Measurements from ENCODE around the gene RAB40C. TPM values are rescaled to one million over a fixed set of nuclear protein-coding genes. Genes with fewer than 3 reads are reported as not detected.

Gene RAB40C
- total RNA-seq, 1 experiment from 2014 or later = 22.5 TPM

DNA sequence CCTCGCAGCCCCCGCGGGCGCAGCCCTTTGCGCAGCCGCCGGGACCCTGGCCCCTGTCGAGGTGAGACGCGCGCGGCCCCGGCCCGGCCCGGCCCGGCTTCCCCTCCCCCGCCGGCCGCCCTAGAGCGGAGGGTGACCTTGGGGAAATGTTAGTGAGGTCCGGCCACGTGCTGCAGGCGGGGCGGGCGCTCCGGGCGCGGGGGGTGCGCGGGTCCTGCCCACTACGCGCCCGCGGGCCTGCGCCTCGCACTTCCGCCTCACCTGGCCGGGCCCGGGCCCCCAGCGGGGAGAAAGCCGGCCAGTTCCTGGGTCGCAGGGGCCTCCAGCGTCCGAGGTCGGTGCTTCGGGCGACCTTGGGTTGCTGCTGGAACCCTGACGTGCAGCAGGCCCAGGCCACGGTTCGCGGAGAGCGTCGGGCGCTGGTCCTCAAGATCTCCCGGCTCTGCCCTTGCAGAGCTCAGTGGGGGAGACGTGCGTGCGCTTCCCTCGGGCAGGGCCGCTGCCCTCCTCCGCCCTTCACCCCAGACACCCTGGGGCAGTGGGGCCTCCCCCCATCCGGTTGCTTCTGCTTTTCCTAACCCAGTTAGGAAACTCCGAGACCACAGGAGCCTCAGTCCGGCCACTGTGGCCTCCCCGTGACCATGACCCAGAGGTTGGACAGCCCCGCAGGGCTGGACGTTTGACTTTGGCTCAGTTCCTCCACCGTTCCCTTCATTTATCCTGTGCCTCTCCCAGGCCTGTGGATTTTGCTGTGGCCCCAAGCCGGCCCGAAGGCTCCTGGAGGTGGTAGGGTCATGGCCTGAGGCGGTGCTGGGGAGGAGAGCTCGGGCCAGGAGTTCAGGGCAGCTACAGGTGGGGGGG, 52.6 kb downstream of the RAB40C start:
- no peaks in the 10 kb centered on the region for H3K27me3 Mint-ChIP-seq (ENCODE audit: low read depth)
- no peaks in the 10 kb centered on the region for H3K9me3 Mint-ChIP-seq
- POLR2A ChIA-PET = no interaction called here
- TF ChIP-seq, protein P1, sequence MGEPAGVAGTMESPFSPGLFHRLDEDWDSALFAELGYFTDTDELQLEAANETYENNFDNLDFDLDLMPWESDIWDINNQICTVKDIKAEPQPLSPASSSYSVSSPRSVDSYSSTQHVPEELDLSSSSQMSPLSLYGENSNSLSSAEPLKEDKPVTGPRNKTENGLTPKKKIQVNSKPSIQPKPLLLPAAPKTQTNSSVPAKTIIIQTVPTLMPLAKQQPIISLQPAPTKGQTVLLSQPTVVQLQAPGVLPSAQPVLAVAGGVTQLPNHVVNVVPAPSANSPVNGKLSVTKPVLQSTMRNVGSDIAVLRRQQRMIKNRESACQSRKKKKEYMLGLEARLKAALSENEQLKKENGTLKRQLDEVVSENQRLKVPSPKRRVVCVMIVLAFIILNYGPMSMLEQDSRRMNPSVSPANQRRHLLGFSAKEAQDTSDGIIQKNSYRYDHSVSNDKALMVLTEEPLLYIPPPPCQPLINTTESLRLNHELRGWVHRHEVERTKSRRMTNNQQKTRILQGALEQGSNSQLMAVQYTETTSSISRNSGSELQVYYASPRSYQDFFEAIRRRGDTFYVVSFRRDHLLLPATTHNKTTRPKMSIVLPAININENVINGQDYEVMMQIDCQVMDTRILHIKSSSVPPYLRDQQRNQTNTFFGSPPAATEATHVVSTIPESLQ (CRISPR knock-in tag; IDR thresholded peaks at IDR 0.05) = no peak
- TF ChIP-seq GABPB1 (CRISPR knock-in tag; IDR thresholded peaks at IDR 0.05) (peak; percentile 9; the same call in 1 of the 2 replicates), CREB1 (CRISPR knock-in tag; IDR thresholded peaks at IDR 0.05) (no peak), NR3C1 (CRISPR knock-in tag; conservative IDR thresholded peaks at IDR 0.05; ENCODE audit: low read depth) (0 out of 2 replicates have a peak, but pooled peaks have one; percentile 47), ETV6 (CRISPR knock-in tag; IDR thresholded peaks at IDR 0.05) (0 out of 2 replicates have a peak, but pooled peaks have one; percentile 7), ZNF263 (CRISPR knock-in tag; IDR thresholded peaks at IDR 0.05; ENCODE audit: low read depth) (peak; percentile 9; the same call in 1 of the 2 replicates), RORB (CRISPR knock-in tag; IDR thresholded peaks at IDR 0.05) (no peak), CBFB (CRISPR knock-in tag; IDR thresholded peaks at IDR 0.05; ENCODE audit: low read depth) (no peak), ZNF317 (CRISPR knock-in tag; IDR thresholded peaks at IDR 0.05; ENCODE audit: borderline replicate concordance, low read depth) (0 out of 2 replicates have a peak, but pooled peaks have one; percentile 12), FOXP1 (CRISPR knock-in tag; IDR thresholded peaks at IDR 0.05; ENCODE audit: borderline replicate concordance) (peak; percentile 65; the same call in 1 of the 2 replicates), CREM (CRISPR knock-in tag; IDR thresholded peaks at IDR 0.05) (no peak; the same call in 1 of the 2 replicates), TEAD4 (CRISPR knock-in tag; IDR thresholded peaks at IDR 0.05) (no peak), TEAD1 (CRISPR knock-in tag; IDR thresholded peaks at IDR 0.05) (no peak), ESRRA (CRISPR knock-in tag; IDR thresholded peaks at IDR 0.05; ENCODE audit: borderline replicate concordance) (peak; percentile 76; the same call in 1 of the 2 replicates)
- TF ChIP-seq, protein P2, sequence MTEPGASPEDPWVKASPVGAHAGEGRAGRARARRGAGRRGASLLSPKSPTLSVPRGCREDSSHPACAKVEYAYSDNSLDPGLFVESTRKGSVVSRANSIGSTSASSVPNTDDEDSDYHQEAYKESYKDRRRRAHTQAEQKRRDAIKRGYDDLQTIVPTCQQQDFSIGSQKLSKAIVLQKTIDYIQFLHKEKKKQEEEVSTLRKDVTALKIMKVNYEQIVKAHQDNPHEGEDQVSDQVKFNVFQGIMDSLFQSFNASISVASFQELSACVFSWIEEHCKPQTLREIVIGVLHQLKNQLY (CRISPR knock-in tag; IDR thresholded peaks at IDR 0.05) = 0 out of 2 replicates have a peak, but pooled peaks have one; percentile 18
- TF ChIP-seq, protein P3, sequence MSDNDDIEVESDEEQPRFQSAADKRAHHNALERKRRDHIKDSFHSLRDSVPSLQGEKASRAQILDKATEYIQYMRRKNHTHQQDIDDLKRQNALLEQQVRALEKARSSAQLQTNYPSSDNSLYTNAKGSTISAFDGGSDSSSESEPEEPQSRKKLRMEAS (CRISPR knock-in tag; IDR thresholded peaks at IDR 0.05) = peak; percentile 36; the same call in 1 of the 2 replicates
- TF ChIP-seq, protein P4, sequence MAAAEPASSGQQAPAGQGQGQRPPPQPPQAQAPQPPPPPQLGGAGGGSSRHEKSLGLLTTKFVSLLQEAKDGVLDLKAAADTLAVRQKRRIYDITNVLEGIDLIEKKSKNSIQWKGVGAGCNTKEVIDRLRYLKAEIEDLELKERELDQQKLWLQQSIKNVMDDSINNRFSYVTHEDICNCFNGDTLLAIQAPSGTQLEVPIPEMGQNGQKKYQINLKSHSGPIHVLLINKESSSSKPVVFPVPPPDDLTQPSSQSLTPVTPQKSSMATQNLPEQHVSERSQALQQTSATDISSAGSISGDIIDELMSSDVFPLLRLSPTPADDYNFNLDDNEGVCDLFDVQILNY (CRISPR knock-in tag; IDR thresholded peaks at IDR 0.05) = 0 out of 2 replicates have a peak, but pooled peaks have one; percentile 19
- TF ChIP-seq, protein P5, sequence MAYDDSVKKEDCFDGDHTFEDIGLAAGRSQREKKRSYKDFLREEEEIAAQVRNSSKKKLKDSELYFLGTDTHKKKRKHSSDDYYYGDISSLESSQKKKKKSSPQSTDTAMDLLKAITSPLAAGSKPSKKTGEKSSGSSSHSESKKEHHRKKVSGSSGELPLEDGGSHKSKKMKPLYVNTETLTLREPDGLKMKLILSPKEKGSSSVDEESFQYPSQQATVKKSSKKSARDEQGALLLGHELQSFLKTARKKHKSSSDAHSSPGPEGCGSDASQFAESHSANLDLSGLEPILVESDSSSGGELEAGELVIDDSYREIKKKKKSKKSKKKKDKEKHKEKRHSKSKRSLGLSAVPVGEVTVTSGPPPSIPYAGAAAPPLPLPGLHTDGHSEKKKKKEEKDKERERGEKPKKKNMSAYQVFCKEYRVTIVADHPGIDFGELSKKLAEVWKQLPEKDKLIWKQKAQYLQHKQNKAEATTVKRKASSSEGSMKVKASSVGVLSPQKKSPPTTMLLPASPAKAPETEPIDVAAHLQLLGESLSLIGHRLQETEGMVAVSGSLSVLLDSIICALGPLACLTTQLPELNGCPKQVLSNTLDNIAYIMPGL (CRISPR knock-in tag; IDR thresholded peaks at IDR 0.05) = peak; percentile 34
- TF ChIP-seq, protein P6, sequence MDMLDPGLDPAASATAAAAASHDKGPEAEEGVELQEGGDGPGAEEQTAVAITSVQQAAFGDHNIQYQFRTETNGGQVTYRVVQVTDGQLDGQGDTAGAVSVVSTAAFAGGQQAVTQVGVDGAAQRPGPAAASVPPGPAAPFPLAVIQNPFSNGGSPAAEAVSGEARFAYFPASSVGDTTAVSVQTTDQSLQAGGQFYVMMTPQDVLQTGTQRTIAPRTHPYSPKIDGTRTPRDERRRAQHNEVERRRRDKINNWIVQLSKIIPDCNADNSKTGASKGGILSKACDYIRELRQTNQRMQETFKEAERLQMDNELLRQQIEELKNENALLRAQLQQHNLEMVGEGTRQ (CRISPR knock-in tag; IDR thresholded peaks at IDR 0.05) = peak; percentile 76
- H3K27ac Mint-ChIP-seq = no peak overlapping the region
- peaks cover 25% of the 10 kb centered on the region for H3K4me1 Mint-ChIP-seq
- peak overlapping the region; percentile 69 for H3K4me3 Mint-ChIP-seq
- DNase-seq (ENCODE audit: low spot score) (peak; percentile 59), ATAC-seq (peak; percentile 7)
- CTCF ChIA-PET = interaction anchor here (0.6 to 1.9 kb wide), 5 partner anchors 18 to 439 kb away, joined by 3 to 8 read pairs (median 4); no protein-coding TSS in a partner anchor
- H3K36me3 Mint-ChIP-seq = no peaks in the 10 kb centered on the region

All from WTC11 (cell line).